Measurements from ENCODE around the gene BPIFB1. TPM values are rescaled to one million over a fixed set of nuclear protein-coding genes. Genes with fewer than 3 reads are reported as not detected.

BPIFB1 gene, protein sequence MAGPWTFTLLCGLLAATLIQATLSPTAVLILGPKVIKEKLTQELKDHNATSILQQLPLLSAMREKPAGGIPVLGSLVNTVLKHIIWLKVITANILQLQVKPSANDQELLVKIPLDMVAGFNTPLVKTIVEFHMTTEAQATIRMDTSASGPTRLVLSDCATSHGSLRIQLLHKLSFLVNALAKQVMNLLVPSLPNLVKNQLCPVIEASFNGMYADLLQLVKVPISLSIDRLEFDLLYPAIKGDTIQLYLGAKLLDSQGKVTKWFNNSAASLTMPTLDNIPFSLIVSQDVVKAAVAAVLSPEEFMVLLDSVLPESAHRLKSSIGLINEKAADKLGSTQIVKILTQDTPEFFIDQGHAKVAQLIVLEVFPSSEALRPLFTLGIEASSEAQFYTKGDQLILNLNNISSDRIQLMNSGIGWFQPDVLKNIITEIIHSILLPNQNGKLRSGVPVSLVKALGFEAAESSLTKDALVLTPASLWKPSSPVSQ
- not detected for total RNA-seq

DNA sequence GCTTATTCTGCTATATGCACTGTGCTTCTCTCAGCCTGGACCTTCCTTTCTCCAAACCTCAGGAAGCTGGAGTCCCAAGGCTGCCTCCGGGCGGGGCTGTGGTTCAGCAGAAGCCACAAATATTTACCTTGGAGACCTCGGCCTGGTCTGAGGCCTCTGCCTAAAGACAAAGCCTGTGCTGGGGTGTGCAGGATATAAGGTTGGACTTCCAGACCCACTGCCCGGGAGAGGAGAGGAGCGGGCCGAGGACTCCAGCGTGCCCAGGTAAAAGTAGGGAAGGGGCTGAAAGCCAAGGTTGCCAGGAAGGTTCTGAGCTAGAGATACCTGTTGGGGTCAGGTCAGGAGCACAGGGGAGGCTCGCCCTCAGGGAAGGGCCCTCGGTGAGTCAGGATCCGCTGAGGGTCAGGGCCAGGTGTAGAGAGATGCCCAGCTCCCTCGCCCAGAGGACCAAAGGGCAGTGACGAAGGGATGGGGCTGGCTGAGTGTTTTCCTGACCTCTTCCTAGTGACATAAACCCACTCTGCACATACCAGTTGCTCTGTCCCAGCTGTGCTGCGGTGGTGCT is at the start of gene BPIFB1:
Gene BPIFB1 (plus strand): TSS at position 224 of the 565 bp plus-strand sequence. CDS start 2,860 bp downstream, outside the sequence.
- H3K27me3 Mint-ChIP-seq: peaks cover 29% of the 10 kb centered on the region
- ATAC-seq (no peak), DNase-seq (no peak)
- CTCF ChIA-PET: no interaction called here
- no peaks in the 10 kb centered on the region for H3K36me3 Mint-ChIP-seq
- no peaks in the 10 kb centered on the region for H3K9me3 Mint-ChIP-seq (ENCODE audit: low read depth)
- H3K27ac Mint-ChIP-seq: no peak within 1 kb of the TSS
- H3K4me1 Mint-ChIP-seq: no peaks in the 10 kb centered on the region
- H3K4me3 Mint-ChIP-seq: no peak within 1 kb of the TSS

DNA sequence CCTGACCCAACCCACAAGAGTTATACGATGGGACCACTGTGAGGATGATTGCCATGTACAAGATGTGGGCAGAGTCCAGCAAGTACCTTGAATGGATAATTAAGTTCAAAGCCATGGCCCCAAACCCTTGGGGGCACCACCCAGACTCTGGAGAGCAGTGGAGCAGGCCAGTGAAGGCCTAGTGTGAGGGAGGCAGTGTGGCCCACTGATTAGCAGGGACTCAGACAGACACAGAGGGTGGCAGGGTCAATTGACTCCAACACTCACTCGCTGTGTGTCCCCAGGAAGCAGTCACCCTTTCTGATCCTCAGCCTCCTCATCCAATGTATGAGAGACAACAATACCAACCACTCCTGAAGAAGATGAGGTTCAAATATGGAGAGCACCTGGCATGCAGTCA is 49.0 kb upstream of the BPIFB1 start:
- DNase-seq: no peak

DNA sequence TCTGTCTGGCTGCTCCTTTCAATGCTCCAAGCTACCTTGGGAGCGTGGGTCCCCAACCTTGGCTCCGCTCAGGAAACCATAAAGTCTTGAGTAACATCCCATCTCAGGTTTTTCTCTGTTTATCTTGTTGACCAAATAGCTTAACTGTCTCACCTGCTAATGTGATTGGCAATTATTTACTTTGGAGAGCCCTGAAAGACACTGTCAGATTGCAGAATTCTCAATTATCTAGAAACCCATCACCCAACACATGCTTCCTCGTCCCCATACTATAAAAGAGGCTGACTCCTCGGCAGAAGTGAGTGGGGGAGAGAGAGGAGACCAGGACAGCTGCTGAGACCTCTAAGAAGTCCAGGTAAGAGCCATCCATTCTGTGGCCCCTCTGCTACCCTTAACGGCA is 47.3 kb upstream of the BPIFB1 start, which contains the start of gene BPIFA1:
Gene BPIFA1 (plus strand): TSS at position 301 of the 400 bp plus-strand sequence. CDS start 1,716 bp downstream, outside the sequence.
- CTCF ChIA-PET: no interaction called here
- no peak for ATAC-seq

More for the DNA sequence above, 49.0 kb upstream of the BPIFB1 start:
- ATAC-seq: no peak
- Mint-ChIP-seq H3K27me3 (peaks cover 29% of the 10 kb centered on the region), H3K4me3 (no peak overlapping the region), H3K9me3 (ENCODE audit: low read depth) (no peaks in the 10 kb centered on the region), H3K36me3 (no peaks in the 10 kb centered on the region), H3K4me1 (peaks cover 32% of the 10 kb centered on the region), H3K27ac (no peak overlapping the region)
- CTCF ChIA-PET: no interaction called here

DNA sequence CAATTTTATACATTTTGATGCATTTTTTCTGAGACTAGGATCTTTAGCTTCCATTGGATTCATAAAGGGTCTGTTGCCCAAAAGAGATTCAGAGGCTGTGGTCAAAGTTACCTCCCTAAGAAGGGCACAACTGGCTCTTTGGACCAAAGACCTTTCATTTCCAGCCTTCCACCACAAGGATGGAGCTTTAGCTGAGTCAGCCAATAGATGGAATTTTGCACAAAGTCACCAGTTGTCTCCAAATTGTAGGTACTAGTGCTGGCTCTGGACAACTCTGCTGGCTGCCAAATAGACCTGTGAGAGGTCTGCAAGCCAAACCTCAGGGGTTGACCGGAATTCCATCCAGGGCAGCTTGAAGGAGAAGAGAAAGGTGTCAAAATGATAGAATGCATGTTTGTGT is 46.7 kb upstream of the BPIFB1 start:
- no peak for DNase-seq
- Mint-ChIP-seq H3K36me3 (no peaks in the 10 kb centered on the region), H3K4me3 (no peak overlapping the region), H3K27ac (no peak overlapping the region), H3K9me3 (ENCODE audit: low read depth) (no peaks in the 10 kb centered on the region), H3K4me1 (peaks cover 18% of the 10 kb centered on the region), H3K27me3 (peaks cover 25% of the 10 kb centered on the region)
- no peak for ATAC-seq
- CTCF ChIA-PET: no interaction called here

More for the DNA sequence above, 47.3 kb upstream of the BPIFB1 start, which contains the start of gene BPIFA1:
- no peak for DNase-seq
- H3K9me3 Mint-ChIP-seq (ENCODE audit: low read depth): no peaks in the 10 kb centered on the region
- H3K27me3 Mint-ChIP-seq: peaks cover 25% of the 10 kb centered on the region
- H3K4me1 Mint-ChIP-seq: peaks cover 22% of the 10 kb centered on the region
- H3K27ac Mint-ChIP-seq: no peak within 1 kb of the TSS
- H3K4me3 Mint-ChIP-seq: no peak within 1 kb of the TSS
- H3K36me3 Mint-ChIP-seq: no peaks in the 10 kb centered on the region

DNA sequence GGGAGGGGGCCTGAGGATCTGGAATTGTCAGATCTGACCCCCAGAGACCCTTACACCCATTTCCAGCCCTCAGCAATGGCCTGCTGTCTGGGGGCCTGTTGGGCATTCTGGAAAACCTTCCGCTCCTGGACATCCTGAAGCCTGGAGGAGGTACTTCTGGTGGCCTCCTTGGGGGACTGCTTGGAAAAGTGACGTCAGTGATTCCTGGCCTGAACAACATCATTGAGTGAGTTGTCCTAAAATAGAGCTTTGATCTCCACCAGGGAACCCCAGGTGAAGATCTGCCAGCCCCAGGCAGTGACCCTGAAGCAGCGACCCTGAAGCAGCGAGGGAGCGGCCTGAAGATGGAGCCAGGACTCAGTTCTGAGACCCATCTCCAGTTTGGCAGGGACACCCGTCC is 45.0 kb upstream of the BPIFB1 start:
- Mint-ChIP-seq H3K4me3 (no peak overlapping the region), H3K9me3 (ENCODE audit: low read depth) (no peaks in the 10 kb centered on the region), H3K27me3 (peaks cover 24% of the 10 kb centered on the region), H3K4me1 (peaks cover 2% of the 10 kb centered on the region), H3K36me3 (no peaks in the 10 kb centered on the region), H3K27ac (no peak overlapping the region)
- DNase-seq (no peak), ATAC-seq (no peak)
- CTCF ChIA-PET: no interaction called here

DNA sequence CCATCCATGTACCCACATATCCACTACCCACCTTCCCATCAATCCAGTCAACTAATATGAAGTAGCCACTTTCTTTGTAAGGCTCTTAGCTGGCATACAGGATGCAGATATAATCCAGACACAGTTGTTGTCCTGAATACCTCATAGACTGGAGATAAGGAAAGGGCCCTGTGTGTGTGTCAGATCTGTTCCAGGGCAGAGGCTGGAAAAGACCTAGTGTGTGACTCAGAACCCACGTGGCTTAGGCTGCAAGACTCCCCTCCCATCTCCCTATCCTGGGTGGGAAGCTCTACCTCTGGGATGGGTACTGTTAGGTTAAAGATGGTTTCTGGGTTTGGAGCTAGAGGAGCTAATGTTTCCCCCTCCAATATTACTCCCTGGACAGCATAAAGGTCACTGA is 43.6 kb upstream of the BPIFB1 start:
- peaks cover 22% of the 10 kb centered on the region for H3K27me3 Mint-ChIP-seq
- no peak for ATAC-seq
- H3K27ac Mint-ChIP-seq: no peak overlapping the region
- no peaks in the 10 kb centered on the region for H3K36me3 Mint-ChIP-seq
- CTCF ChIA-PET: interaction anchor here (0.5 kb wide), 1 partner anchor 1389 kb away, joined by 3 read pairs; no protein-coding TSS in a partner anchor
- H3K9me3 Mint-ChIP-seq (ENCODE audit: low read depth): no peaks in the 10 kb centered on the region
- DNase-seq: no peak
- no peak overlapping the region for H3K4me3 Mint-ChIP-seq
- H3K4me1 Mint-ChIP-seq: no peaks in the 10 kb centered on the region

DNA sequence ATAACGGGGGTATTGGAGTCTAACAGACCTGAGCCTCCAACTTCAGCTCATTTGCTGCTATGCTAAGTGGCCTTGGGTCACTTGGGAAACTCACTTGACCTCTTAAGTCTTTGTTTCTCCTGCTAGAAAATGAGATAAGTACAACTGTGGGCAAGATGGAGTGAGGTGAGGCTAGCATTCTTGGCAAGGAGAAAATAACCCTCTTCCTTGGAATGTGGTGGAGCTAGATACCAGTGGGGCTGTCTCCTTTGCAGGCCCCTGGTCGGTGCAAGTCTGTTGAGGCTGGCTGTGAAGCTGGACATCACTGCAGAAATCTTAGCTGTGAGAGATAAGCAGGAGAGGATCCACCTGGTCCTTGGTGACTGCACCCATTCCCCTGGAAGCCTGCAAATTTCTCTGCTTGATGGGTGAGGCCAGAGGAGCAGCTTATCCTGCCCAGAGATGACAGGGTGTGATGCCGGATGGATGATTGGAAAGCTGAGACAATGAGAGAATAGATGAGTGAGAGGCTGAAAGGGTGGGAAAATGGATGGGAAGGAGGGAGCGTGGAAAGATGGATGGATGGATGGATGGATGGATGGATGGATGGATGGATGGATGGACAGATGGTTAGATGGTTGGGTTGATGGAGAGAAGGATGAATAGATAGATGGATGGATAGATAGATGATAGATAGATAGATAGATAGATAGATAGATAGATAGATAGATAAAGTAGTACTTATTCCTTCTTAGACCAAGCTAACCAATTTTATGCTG is 42.9 kb upstream of the BPIFB1 start:
- Mint-ChIP-seq H3K27me3 (peaks cover 24% of the 10 kb centered on the region), H3K36me3 (no peaks in the 10 kb centered on the region), H3K27ac (no peak overlapping the region), H3K9me3 (ENCODE audit: low read depth) (no peaks in the 10 kb centered on the region), H3K4me3 (no peak overlapping the region), H3K4me1 (no peaks in the 10 kb centered on the region)
- ATAC-seq (no peak), DNase-seq (no peak)
- CTCF ChIA-PET: no interaction called here

DNA sequence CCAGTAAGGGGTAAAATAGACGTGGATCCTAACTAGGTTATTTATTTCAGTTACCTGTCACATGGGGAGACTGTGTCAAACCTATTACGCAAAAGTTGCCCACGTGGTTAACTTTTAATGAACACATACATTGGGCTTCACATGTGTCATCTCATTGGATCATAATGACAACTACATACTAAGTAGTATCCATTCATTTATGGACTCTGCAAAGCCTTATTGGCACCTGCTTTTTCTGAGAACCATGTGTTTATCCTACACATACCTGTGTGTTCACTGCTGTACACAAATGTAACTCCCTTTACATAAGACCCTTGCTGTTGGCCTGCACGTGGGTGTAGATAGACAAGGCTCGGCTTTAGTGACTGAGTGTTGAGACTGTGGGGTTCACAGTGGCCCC is 42.1 kb upstream of the BPIFB1 start:
- Mint-ChIP-seq H3K27ac (no peak overlapping the region), H3K4me3 (no peak overlapping the region), H3K36me3 (no peaks in the 10 kb centered on the region), H3K4me1 (no peaks in the 10 kb centered on the region), H3K27me3 (peaks cover 19% of the 10 kb centered on the region), H3K9me3 (ENCODE audit: low read depth) (no peaks in the 10 kb centered on the region)
- ATAC-seq (no peak), DNase-seq (no peak)
- CTCF ChIA-PET: no interaction called here

DNA sequence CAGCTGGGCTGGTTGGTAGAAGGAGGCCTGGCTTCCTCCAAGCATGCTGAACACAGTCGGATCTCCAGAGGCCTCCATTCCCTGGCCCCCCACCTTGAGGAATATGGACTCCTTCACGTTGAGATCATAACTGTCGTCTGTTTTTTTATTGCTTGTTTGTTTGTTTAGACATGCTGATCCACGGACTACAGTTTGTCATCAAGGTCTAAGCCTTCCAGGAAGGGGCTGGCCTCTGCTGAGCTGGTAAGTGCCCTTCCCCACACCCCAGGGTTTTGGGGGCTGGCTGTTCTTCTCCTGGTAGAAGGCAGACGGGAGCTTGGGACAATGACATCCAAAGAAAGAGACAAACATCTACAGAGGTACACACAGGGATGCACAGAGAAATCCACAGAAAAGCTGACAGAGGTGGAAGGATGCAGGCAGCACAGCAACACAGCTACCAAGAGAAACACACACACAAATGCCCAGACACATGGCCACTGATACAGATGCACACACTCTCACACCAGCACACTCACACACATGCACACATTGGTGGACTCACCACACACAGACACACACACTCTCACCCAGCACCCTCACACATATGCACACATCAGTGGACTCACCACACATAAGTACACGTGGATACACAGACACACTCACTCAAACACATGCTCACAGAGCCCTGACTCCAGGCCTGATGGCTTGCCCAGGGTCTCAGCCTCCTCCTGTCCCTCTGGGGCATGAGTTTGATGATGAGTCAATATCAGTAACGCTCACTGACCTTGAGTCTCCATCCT is 40.5 kb upstream of the BPIFB1 start:
- DNase-seq: no peak
- Mint-ChIP-seq H3K4me1 (no peaks in the 10 kb centered on the region), H3K9me3 (ENCODE audit: low read depth) (no peaks in the 10 kb centered on the region), H3K4me3 (no peak overlapping the region), H3K27me3 (peaks cover 11% of the 10 kb centered on the region), H3K36me3 (no peaks in the 10 kb centered on the region), H3K27ac (no peak overlapping the region)
- no peak for ATAC-seq
- CTCF ChIA-PET: no interaction called here

DNA sequence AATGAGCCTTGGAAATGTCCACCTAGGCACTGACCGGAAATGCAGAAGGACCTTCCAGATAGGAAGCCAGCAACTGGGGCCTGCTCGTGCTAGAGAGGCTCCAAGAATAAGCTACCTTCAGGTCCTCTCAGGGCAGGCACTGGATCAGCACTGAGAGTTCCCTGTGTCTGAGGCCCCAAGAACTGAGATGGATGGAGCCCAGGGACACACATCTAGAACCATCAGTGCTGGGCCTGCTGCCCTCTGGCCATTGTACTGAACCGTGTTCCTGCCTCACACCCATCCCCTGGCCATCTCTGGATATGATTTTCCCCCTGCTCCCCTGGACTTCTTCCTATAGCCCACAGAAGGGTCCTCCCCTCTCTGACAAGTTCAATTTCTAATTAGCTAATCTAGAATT is 36.9 kb upstream of the BPIFB1 start:
- H3K27ac Mint-ChIP-seq: no peak overlapping the region
- no peaks in the 10 kb centered on the region for H3K36me3 Mint-ChIP-seq
- no peak for DNase-seq
- peaks cover 11% of the 10 kb centered on the region for H3K27me3 Mint-ChIP-seq
- no peaks in the 10 kb centered on the region for H3K9me3 Mint-ChIP-seq (ENCODE audit: low read depth)
- no peaks in the 10 kb centered on the region for H3K4me1 Mint-ChIP-seq
- CTCF ChIA-PET: interaction anchor here (0.7 kb wide), 1 partner anchor 422 kb away, joined by 3 read pairs; no protein-coding TSS in a partner anchor
- no peak for ATAC-seq
- no peak overlapping the region for H3K4me3 Mint-ChIP-seq

DNA sequence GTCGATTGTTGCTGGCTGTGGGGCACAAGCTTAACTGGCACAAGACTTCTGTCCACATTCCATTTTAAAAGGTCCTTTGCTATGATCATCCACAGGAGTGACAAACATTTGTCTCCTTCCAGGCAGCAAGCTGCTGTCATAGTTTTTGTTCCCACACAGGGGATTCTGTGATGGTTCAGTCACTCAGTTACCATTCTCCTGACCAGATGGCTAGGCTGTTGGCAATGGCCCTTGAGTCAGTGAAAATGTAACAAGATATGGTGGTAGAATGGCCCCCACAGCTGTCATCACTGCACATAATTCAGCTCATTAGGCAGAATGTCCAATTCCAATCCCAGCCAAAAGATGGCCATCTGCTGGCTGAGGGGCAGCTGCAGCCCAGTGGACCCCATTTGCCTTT is 33.6 kb upstream of the BPIFB1 start:
- CTCF ChIA-PET: no interaction called here
- Mint-ChIP-seq H3K9me3 (ENCODE audit: low read depth) (no peaks in the 10 kb centered on the region), H3K27me3 (peaks cover 12% of the 10 kb centered on the region), H3K27ac (no peak overlapping the region), H3K4me3 (no peak overlapping the region), H3K36me3 (no peaks in the 10 kb centered on the region), H3K4me1 (no peaks in the 10 kb centered on the region)
- DNase-seq (no peak), ATAC-seq (no peak)

DNA sequence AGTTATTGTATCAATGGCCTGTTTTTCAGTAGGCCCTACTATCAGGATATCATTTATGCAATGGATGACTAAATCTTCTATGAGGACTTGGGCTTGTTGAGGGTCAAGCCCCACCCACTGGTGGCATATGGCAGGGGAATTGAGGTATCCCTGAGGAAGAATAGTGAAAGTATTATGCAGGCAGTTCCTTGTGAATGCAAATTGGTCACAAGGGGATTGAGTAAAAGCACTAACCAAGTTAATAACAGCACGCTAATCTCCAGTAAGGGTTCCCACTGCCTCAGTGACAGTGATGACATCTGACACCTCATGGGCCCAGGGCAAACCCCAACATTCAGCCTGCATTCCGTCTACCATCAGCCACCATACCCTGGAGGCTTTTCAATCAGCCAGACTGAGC is 32.3 kb upstream of the BPIFB1 start:
- no peak for ATAC-seq
- Mint-ChIP-seq H3K27me3 (peaks cover 17% of the 10 kb centered on the region), H3K4me3 (no peak overlapping the region), H3K4me1 (no peaks in the 10 kb centered on the region), H3K9me3 (ENCODE audit: low read depth) (no peaks in the 10 kb centered on the region), H3K27ac (no peak overlapping the region), H3K36me3 (no peaks in the 10 kb centered on the region)
- CTCF ChIA-PET: no interaction called here
- DNase-seq: no peak

DNA sequence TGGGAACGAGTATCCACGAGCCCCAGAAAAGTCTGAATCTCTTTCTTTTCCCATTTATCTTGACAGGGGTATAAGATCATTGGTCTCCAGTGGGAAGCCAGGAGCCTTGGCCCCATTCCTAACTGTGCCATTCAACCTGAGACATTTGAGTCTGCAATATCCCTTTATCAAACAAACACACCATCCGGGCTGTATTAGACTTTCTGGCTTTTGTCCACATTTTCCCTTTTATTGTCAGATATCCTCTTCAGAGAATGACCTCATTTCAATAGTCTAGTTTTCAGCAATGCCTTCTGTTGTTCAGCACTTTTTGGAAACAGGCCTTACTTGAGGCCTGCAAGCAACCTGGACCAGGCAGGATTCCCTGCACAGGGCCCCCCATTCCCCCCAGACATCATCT is 31.5 kb upstream of the BPIFB1 start:
- Mint-ChIP-seq H3K27me3 (peaks cover 20% of the 10 kb centered on the region), H3K36me3 (no peaks in the 10 kb centered on the region), H3K4me1 (no peaks in the 10 kb centered on the region), H3K27ac (no peak overlapping the region), H3K9me3 (ENCODE audit: low read depth) (no peaks in the 10 kb centered on the region), H3K4me3 (no peak overlapping the region)
- CTCF ChIA-PET: no interaction called here
- ATAC-seq (no peak), DNase-seq (no peak)
